Left renal cortex interstitium (tissue), 4 donors: ENCODE results near the gene RNF181. TPM values are rescaled to one million over a fixed set of nuclear protein-coding genes. Genes with fewer than 3 reads are reported as not detected.
"Not testable (repeated sequence)": the region's sequence is repeated elsewhere in the genome, so short reads cannot be mapped to it uniquely, and the experiment has no call there.

Experiments
- DNase-seq, 4 donors: peaks; one replicate each; pipeline ENCODE4 v3.0.0-alpha.2; 2013; ENCODE audit warnings: low read depth in 4 of 4, low spot score in 2 of 4, missing footprints in 1 of 4
- polyA plus RNA-seq, 4 donors: library from polyadenylated mRNA; unstranded; fragments of 120-200 nt; gene quantifications; one replicate each; pipeline ENCODE4 v1.2.1, GENCODE V29; 2013; ENCODE audit not compliant: insufficient read length in 4 of 4

The RNF181 gene, protein sequence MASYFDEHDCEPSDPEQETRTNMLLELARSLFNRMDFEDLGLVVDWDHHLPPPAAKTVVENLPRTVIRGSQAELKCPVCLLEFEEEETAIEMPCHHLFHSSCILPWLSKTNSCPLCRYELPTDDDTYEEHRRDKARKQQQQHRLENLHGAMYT
- polyA plus RNA-seq, result 100 to 1,000 TPM; 127 to 154 (median 143) TPM

DNA sequence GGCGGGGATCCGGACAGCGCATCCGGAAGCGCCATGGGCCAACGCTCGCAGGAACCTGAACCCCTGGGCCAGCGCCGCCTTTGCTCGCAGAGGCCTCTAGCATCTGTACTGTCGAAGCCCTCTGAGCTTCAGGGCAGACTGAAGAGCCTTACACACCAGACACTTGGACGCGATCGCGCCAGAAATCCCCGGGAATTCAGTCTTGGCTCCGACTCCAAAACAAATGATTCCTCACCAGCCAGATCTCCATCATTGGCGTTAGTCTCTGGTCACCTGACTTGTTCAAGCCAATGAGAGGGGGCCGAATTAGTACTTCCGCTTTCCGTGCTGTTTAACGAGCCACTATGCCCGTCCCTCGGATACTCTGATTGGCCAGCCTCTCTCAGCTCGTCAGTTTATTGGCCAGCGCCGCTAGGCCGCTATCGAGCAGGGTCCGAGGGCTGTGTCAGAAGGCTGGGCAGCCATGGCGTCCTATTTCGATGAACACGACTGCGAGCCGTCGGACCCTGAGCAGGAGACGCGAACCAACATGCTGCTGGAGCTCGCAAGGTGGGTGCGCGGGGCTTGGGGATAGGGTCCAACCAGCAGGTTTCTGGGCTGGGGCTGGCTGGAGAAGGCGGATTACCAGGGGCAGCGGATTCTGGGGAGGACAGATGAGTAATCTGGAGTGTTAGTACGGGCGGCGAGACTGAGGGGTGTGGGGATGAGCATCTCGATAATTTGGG lies at the start of gene RNF181:
Gene RNF181 (plus strand): TSS at position 445 of the 725 bp plus-strand sequence. CDS start 19 bp downstream, at position 464.
- DNase-seq, result peak; percentile 89 to 96 (median 94)

DNA sequence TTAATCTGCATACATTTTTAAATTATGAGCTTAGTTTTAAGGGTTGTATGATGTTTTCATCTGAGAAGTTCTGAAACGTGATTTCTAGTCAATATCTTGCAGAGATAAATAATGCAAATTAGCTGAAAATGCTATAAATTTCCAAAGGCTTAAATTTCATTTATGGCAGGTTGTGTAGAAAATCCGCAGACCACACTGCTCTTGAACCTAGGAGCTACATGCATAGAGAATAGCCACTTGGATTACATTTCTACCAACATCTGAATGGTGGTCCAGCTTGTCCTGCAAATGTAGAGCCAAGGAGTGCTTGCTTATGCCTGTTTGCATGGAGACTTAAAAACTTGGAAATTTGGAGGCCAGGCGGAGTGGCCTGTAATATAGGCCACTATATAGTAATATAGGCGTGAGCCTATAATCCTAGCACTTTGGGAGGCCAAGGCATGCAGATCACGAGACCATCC lies 49.7 kb upstream of the RNF181 start:
- no peak for DNase-seq

DNA sequence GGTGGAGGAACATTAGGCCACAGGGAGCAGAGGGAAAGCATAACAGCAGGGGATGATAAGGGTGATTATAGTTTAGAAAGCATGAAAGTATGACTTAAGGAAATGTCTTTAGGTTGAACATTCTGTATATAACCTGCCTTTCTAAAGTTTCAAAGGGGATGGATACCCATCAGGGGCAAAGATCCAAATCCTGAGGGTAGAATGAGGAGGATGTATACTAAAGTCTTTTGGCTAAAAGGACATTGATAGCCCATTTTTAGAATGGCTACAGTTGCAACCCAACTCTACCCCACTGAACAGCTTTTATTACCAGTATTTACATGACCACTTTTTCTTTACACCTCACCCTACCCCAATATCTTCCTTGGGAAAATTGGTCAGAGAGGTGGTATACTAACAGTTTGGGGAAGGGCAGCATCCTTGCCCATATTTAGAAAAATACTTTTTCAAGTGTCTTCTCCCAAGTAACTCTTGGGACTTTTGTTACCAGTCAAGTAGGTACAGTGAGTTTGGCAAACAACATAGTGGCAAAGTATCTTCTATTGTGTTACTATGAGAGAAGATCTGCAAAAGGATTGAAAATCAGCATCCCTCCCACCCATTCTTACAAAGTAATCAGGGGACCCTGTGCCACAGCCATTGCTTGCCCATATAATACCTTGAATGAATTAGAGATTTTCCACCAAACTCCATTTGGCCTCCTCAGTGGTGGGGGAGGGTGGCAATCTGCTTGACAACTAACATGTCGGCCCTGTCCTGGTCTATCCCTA lies 48.3 kb upstream of the RNF181 start:
- no peak for DNase-seq

DNA sequence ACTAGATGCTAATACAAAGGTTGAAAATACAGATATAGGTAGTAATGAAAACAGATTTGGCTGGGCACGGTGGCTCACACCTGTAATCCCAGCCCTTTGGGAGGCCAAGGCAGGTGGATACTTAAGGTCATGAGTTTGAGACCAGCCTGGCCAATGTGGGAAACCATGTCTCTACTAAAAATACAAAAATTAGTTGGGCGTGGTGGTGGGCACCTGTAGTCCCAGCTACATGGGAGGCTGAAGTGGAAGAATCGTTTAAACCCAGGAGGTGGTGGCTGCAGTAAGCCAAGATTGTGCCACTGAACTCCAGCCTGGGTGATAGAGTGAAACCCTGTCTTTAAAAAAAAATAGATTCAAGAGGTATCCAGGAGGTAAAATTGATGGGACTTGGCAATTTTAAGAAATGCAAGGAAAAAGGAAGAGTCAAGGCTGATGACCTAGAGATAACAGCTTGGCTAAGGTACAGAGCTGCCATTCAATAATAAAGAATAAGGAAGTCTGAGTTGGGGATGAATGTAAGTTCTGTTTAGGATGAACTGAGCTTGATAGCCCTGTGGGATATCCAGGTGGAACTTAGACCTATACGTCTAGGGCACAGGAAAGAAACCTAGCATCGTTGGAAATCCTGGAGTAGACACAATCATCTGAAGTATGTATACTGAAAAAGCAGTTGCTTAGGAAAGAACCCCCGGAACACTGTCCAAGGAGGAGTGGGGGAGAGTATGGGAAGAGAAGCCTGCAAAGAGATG lies 47.5 kb upstream of the RNF181 start:
- no peak for DNase-seq

DNA sequence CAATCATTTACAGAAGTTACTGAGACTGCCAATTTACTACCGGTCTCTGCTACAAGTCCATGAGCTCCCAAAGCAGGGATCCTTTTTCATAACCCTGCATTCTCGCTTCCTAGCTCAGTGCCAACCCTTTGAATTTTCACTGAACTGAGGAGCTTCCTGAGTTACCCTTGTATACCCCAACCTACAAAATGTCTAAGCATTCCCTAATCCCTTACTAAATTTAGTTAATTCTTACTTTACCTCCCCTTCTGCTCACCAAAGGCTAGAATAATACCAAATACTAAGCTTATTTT lies 47.0 kb upstream of the RNF181 start:
- DNase-seq, result no peak

DNA sequence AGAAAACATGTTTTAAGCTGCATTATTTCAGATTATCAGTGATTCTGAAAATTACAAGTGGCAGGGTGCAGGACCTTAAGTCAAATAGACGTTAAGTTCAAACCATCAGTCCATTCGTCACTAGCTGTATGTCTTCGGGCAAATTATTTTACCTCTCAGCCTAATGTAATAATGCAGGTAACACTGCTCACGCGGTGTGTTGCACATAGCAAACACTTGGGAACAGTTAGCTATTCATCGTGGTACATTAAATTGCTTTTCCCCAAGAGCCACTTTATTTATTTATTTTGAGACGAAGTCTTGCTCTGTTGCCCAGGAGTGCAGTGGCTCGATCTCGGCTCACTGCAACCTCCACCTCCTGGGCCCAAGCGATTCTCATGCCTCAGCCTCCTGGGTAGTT lies 46.5 kb upstream of the RNF181 start:
- no peak for DNase-seq

DNA sequence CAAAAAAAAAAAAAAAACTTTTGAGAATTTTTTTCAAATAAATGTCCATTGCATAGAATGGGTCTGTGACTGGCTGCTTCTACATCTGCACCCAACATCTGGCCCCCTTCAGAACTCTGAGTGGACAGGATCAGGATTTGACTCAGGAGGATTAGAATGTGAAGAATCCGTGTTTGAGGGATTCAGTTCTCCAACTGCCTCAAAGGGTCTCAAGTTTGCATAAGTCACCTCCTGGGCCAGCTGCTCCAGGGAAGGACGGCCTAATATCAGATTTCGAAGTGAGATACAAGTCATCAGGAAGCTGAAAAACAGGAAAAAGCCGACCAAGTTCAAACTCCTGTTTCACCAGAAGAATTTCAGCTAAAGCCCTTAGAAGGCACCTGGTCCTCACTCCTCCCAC lies 45.7 kb upstream of the RNF181 start:
- DNase-seq, result no peak

DNA sequence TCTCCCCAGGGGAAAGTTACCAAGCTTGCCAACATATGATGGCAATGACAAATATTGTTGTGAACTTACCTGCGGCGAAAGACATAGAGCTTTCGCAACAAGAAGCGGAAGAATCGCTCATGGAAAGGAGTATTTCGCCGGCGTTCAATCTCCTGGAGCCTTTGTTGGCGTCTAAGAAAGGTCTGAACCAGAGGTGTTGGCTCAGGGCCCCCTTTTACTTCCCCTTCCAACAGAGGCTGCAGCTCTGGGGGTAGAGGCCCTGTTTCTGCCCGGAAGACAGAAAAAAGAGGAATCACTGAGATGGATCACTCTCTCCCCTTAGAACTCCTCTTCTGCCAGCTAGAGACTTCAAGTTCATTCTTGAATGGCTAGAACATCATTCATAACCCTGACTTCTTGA lies 45.1 kb upstream of the RNF181 start:
- no peak for DNase-seq

DNA sequence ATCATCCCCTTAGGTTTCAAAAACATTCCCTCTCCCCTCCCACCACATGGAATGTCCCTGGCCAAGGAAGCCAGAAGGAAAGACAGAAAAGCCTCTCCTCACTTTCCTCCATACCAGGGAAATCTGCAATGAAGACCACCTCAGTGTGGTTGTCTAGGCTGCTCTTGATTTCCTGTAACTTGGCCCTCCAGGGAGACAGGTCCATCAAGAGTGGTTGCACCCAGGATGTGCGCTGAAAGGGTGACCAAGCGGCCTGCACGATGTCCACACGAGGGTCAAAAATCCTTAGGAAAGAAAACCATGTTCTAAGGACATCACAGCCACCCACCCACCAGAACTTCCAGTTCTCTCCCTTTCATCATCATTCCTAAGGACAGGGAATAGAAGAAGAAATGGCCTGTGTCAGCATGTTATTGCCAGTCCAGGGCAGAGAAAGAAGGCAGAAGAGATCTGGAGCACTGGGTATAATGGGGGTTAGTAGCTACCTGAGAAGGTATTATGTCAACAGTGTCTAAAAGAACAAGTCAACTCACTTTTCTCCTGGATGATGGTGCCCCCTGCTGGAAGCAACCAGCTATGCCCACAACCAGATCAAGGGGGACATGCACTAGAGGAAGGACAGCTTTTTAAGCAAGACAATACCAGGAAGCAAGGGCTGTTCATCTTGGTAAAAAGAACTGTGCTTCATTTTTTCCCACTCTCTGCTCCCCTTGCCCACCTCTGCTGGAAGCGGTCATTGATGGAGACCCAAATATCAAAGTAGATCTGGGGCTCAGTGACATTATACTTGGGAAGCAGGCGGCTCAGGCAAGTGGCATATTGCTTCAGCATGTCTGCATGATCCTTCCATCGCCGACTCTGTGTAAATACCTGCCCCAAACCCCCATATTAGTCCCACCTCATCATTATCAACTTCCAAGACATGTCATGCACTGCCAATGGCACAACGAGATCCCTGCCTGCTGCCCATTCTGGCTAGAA lies 43.6 kb upstream of the RNF181 start:
- DNase-seq, result peak in 3 of 4 donors; percentile 56 to 72 (median 62)

DNA sequence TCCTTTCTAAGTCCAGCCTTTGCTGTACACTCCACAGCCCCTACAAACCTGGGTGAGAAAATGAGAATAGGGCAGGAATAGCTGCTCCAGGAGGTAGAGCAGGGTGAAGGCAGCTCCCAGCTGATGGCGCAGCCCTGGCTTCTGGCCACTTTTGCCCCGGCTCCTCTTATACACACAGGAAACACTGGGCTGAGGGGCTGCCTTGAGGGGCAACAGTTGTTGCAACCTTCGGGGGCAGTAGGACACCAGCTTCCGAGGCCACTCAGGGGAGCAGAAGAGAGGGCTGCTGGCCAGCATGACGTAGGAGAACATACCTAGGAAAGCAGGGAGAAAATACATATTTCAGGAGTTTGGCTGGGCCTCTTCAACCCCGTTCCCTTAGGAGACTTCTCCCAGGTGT lies 42.4 kb upstream of the RNF181 start:
- DNase-seq, result no peak

DNA sequence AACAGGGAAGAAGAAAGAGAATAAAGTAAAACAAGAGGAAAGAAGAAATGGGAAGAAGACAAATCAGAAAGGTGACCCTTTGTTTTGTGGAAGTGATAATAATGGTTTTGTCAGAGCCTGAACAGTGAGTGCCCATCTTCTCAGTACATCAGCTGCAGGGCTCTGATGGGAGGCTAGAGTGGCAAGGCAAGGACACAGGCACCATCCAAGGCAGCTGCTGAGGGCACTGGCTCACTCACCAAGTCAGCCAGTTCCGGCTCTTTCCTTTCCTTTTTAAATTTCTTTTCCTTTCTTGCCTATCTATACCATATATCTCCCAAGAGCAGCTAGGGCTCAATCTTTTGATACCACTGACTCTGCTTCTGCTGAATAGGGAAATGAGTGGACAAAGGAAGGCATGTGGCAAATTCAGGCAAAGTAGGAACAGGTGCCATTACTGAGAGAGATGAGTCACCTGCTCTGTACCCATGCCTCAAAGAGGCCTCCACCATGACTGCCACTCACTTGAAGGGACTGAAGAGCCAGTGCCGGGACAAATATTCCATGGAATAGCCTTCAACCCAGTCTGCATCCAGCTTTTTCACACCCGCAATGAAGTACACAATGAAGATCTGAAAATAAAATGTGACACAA lies 40.4 kb upstream of the RNF181 start:
- no peak for DNase-seq

DNA sequence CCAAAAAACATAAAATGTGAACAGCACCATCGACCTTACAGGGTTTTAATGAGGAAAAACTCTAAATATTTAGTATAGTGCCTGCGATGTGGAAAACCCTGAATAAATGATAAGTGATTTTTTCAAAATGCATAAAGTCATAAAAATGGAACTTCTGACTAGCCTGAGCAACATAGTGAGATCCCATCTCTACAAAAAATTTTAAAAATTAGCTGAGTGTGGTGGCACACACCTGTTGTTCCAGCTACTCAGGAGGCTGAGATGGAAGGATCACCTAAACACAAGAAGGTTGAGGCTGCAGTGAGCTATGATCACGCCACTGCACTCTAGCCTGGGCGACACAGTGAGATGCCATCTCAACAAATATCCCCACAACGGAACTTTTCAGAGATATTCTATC lies 38.4 kb upstream of the RNF181 start:
- DNase-seq, result no peak

DNA sequence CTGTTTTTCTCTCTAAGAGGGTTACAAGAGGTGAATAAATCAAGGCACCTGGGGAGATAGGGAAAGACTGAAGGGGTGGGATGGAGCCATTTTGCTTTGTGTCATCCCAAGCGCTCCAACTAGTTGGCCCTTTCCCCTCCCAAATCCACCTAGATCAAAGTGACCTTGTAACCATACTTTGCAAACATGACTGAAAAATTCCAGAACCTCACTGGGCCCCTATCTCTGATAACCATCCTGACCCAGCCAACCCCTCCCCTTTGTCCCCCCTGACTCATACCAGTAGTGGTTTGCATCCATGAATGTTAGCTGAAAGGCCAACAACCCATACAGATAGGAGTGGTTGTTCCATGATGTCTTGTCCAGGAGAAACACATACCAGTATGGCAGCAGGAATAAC lies 37.4 kb upstream of the RNF181 start:
- no peak for DNase-seq

DNA sequence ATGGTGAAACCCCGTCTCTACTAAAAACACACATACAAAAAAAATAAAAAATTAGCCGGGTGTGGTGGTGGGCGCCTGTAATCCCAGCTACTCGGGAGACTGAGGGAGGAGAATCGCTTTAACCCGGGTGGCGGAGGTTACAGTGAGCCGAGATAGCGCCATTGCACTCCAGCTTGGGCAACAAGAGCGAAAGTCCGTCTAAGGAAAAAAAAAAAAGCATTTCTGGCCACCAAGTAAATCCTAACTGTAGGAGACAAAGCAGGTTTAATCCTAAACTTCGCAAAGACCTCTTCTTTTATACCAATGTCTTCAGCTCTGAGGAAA lies 35.2 kb upstream of the RNF181 start:
- not testable (repeated sequence) for DNase-seq

DNA sequence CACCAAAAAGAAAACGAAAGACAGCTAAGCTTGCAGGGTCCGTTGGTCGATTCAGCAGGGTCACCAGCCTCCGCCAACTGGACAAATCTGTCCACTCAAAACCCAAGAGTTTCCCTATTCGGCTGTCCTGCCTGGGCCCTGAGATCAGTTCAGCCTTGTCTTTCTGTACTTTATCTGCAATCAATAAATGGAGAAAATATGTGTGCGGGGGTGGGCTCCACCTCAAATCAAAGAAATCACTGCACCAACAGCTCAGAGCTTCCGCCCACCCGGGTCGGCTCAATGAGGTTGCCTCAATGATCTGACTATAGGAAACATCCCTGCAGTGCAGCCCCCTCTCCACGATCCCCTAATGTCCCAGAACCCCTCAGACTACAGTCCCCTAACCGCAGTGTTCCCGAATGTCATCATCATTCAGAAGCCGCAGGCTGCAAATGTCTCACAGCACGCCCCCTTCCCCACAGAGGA lies 34.7 kb upstream of the RNF181 start:
- DNase-seq, result no peak

DNA sequence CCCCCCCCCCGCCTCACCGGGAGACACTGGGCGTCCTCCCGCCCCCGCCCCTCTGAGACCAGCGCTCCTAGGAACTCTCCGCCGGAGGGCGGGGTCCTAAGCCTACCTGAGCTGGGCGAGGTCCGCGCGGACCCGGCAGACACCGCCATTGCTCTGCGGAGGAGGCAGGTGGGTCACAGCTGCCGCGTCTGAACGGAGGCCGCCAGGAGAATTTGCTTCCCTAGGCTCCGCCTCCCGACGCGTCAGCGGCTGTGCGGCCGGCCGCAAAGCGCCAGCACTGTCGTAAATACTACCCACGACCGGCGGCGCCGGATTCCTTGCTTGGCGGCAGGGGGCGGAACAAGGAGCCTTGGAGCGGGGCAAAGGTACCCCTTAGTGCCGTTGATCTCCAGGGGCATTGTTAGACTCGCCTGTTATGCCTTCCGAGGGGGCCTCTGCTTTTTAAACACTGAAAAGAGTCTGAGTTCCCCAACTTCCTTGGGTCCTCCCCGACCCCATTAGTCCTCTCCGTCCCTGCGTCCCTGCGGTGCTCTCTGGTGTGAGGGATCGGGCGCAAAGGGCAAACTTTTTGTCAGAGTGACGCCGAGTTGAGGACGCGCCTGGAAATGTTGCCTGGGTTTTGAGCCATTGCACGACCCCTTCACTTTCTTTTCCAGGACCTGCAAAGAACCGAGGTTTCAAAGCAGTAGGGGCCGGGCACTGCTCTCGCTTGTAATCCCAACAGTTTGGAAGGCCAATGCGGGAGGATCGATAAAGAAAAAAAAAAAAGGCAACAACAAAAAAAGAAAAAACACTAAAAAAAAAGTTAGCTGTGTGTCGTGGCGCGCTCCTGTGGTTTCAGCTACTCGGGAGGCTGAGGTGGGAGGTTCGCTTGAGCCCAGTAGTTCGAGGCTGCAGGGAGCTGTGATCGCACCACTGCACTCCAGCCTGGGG lies 34.0 kb upstream of the RNF181 start, which contains the start of gene GGCX:
Gene GGCX (minus strand): TSS at position 214 of the 933 bp plus-strand sequence. CDS start 65 bp downstream, at position 149.
- DNase-seq, result peak in 3 of 4 donors; percentile 87 to 95 (median 91)

DNA sequence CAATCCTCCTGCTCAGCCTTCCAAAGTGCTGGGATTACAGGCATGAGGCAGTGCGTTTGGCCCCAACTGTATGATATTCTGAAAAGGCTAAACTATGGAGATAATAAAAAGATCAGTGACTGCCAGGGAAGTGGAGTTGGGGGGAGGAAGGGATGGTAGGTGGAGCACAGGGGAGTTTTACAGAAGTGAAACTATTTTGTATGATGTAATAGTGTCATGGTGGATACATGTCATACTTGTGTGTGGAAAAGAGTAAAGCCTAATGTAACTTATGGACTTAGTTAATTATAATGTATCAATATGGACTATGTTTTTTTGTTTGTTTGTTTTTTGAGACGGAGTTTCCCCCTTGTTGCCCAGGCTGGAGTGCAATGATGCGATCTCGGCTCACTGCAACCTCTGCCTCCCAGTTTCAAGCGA lies 31.4 kb upstream of the RNF181 start:
- DNase-seq, result no peak

DNA sequence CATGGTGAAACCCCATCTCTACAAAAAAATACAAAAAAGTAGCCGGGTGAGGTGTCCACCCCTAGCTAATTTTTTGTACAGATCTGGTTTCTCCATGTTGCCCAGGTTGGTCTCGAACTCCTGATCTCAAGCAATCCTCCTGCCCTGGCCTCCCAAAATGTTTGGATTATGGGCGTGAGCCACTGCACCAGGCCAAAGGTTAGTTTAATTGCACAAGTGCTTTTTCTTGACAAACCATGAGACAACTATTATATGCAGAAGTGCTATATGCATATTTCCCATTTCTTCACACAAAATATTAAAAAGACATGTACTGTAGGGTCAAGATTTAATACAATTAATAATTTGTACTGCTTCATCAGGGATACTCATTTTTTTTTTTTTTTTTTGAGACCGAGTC lies 29.3 kb upstream of the RNF181 start:
- no peak for DNase-seq
